ENCODE results near the gene COX7B.

Gene COX7B

GRCh38 chrX:77945910-77946545 lies 46.8 kb downstream of the COX7B start:
- no peak overlapping the region for H3K4me3 ChIP-seq (ENCODE audit: control insufficient read depth, low read depth, low read length)
- TF ChIP-seq, protein P1, sequence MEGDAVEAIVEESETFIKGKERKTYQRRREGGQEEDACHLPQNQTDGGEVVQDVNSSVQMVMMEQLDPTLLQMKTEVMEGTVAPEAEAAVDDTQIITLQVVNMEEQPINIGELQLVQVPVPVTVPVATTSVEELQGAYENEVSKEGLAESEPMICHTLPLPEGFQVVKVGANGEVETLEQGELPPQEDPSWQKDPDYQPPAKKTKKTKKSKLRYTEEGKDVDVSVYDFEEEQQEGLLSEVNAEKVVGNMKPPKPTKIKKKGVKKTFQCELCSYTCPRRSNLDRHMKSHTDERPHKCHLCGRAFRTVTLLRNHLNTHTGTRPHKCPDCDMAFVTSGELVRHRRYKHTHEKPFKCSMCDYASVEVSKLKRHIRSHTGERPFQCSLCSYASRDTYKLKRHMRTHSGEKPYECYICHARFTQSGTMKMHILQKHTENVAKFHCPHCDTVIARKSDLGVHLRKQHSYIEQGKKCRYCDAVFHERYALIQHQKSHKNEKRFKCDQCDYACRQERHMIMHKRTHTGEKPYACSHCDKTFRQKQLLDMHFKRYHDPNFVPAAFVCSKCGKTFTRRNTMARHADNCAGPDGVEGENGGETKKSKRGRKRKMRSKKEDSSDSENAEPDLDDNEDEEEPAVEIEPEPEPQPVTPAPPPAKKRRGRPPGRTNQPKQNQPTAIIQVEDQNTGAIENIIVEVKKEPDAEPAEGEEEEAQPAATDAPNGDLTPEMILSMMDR (conservative IDR thresholded peaks at IDR 0.05; ENCODE audit: control insufficient read depth, insufficient read depth, low read depth, low read length): no peak
- DNase-seq (ENCODE audit: low read depth): no peak

- H3K4me3 ChIP-seq (ENCODE audit: control insufficient read depth, low read depth, low read length): no peak overlapping the region
- no peak for DNase-seq (ENCODE audit: low read depth)
- TF ChIP-seq, protein P1 (conservative IDR thresholded peaks at IDR 0.05; ENCODE audit: control insufficient read depth, insufficient read depth, low read depth, low read length): no peak
Observed at GRCh38 chrX:77946571-77946970, 47.3 kb downstream of the COX7B start.

- H3K4me3 ChIP-seq (ENCODE audit: control insufficient read depth, low read depth, low read length): no peak overlapping the region
- TF ChIP-seq, protein P1 (conservative IDR thresholded peaks at IDR 0.05; ENCODE audit: control insufficient read depth, insufficient read depth, low read depth, low read length): no peak
- peak; percentile 25 for DNase-seq (ENCODE audit: low read depth)
Observed at GRCh38 chrX:77949840-77950239, 50.6 kb downstream of the COX7B start.

- TF ChIP-seq, protein P1 (conservative IDR thresholded peaks at IDR 0.05; ENCODE audit: control insufficient read depth, insufficient read depth, low read depth, low read length): no peak
- DNase-seq (ENCODE audit: low read depth): no peak
- no peak overlapping the region for H3K4me3 ChIP-seq (ENCODE audit: control insufficient read depth, low read depth, low read length)
Observed at GRCh38 chrX:77952173-77952572, 52.9 kb downstream of the COX7B start.

DNA sequence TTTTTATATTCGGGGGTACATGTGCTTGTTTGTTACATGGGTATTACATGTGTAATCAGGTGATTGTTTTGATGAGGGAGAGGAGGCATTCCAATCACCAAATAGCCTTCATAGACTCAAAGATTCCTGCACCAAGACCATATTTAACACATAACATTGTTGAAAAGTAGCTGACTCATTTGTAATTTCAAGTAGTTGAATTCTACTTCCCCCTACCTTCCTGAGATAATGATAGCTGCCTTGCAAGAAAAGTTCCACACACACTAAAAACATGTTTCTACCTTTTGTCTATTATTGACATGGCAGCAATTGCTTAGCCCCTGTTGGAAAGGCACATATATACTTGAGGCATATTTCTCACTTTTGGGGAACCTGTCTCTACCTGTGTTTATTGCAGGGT lies 54.0 kb downstream of the COX7B start:
- H3K4me3 ChIP-seq (ENCODE audit: control insufficient read depth, low read depth, low read length): no peak overlapping the region
- TF ChIP-seq, protein P1 (conservative IDR thresholded peaks at IDR 0.05; ENCODE audit: control insufficient read depth, insufficient read depth, low read depth, low read length): no peak
- DNase-seq (ENCODE audit: low read depth): no peak

DNA sequence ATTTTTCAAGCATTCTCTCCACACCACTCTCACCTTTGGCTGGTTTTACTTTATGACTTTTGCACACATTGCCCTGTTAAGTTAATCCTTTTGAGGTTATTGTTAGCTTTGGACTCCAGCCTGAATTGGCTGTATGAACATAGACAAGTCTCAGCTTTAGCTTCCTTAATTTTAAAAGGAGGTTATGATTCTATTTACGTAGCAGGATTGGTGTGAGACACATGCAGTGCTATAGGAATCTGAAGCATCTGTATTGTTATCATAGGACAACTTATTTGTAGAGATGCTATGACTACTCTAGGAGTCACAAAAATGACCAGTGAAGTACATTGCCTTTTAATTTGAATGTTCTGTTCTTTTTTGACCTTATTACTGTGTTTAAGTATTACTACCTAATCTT lies 54.4 kb downstream of the COX7B start:
- TF ChIP-seq, protein P1 (conservative IDR thresholded peaks at IDR 0.05; ENCODE audit: control insufficient read depth, insufficient read depth, low read depth, low read length): no peak
- H3K4me3 ChIP-seq (ENCODE audit: control insufficient read depth, low read depth, low read length): no peak overlapping the region
- DNase-seq (ENCODE audit: low read depth): peak; percentile 36

All from fibroblast of mammary gland (primary cell).